ENCODE measurements around the gene FARP2.
"Not testable (repeated sequence)": the region's sequence is repeated elsewhere in the genome, so short reads cannot be mapped to it uniquely, and the experiment has no call there.

The FARP2 gene

DNA sequence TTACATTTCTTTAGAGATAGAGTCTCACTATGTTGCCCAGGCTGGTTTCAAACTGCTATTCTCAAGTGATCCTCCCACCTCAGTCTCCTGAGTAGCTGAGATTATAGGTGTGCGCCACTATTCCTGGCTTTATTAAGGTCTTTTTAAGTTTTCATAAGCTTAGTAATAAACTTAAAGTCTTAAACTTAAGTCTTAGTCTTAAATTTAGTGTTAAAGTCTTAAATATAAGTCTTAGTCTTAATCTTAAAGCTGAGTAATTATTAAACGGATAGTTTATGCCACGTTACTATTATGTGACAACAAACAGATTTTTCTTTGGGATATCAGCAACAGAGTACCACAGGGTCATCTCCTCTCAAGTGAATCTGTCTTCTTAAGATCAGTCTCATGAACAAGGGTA, 12.6 kb downstream of the FARP2 start:
- DNase-seq: no peak

DNA sequence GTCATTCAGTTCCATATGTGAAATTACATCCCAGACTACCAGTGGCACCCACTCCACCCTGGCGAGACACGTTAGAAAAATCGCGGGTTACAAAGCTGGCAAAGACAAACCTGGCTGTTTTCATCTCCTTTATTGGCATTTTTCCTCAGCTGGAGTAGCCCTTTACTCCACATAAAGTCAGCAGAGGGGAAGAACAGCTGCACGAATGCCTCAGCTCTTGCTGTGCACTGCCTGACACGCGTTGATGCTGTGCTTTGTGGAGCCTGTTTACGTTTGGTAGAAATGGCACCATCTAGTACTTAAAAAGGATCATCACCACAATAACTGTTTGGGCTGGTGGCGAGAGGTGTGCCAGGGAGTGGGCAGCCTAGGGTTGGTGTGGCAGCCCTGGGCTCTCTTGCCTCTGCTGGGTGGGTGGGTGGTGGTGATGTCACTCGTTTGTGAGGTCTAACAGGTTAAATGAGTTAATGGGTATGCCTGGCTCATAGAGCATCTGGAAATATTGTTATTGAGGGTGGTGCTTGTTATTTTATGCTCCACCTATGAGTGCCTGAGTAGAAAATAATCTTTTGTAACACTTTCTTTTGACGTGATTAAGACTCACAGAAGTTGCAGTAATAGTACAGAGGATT, 16.4 kb downstream of the FARP2 start:
- no peak for DNase-seq

DNA sequence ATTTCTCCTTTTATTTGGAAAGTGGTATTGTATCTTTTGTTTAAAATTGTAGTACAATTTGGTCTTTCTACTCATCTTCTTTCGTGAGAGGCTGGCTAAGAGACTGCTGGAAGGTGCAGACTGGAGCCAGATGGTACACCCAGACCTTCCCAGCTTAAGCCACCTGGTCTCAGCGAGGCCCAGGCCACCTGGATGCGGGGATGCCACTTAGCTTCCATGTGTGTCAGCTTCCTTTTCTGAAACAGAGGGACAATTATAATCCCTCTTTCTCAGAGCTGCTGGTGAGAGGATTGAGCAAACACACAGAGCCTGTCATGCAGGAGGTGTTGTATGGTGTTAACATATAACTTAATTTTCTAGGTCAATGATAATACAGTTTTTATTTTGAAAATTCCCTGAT, 17.4 kb downstream of the FARP2 start:
- DNase-seq: no peak

DNA sequence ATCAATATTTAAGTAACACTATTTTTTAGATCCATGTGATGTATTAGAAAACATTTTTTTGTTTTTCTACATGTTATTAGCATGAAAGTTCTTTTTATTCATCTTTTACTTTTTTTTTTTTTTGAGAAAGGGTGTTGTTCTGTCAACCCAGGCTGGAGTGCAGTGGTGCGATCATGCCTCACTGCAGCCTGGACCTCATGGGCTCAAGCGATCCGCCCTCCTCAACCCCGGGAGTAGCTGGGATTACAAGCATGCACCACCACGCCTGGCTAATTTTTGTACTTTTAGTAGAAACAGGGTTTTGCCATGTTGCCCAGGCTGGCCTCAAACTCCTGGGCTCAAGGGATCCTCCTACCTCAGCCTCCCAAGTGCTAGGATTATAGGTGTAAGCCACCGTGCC, 17.8 kb downstream of the FARP2 start:
- DNase-seq: not testable (repeated sequence)

DNA sequence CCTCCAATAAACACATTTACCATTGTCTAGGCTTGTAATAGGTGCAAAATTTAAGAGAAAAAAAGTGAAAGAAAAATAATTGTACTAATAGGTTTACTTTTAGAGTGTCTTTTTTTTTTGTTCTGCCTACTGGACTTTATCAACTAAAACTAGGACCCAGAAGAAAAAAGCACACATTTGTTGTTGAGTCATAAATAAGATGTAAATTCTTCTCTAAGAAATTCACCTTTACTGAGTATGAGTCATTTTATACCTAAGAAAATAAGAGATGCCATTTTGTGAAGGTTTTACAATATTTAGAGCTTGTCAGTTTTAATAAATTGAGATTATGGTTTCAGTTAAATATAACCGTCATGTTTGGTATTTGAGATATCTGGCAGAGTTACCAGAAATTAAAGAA, 19.2 kb downstream of the FARP2 start:
- no peak for DNase-seq

DNA sequence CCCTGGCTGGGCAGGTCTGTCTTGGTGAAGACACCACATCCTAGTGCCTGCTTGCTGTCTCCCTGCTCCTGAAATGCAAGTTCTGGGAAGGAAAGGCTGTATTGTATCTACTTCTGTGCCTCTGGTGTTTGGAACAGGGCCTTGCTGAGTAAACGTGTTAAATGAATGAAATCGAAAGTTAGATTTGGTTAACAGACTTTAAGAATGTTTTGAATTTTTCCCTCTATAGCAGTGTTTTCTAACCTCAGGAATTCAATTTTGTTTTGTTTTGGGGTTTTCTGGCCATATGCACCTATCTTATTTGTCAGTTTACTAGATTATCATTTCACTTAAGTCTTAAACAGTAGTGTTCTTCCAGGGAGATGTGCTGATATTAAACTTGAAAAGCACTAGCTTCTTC, 20.7 kb downstream of the FARP2 start:
- no peak for DNase-seq

DNA sequence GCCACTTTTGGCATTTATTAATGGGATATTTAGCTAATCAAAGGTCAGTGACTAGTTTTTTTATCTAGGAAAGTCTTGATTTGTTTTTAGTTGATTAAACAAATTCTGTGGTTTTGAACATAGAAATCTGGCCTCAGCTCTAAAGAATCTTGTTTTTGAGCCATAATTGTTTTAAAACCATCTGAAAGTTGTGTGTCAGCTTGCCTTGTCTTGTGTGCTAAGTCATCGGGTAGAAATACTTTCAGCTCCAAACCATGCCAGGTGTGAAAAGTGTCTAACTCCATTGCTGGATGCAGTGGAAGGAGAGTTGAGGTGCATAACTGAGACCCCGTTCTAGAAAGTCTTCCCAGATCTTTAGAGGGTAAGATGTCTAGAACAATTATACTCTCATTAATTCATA, 22.7 kb downstream of the FARP2 start:
- DNase-seq: no peak

DNA sequence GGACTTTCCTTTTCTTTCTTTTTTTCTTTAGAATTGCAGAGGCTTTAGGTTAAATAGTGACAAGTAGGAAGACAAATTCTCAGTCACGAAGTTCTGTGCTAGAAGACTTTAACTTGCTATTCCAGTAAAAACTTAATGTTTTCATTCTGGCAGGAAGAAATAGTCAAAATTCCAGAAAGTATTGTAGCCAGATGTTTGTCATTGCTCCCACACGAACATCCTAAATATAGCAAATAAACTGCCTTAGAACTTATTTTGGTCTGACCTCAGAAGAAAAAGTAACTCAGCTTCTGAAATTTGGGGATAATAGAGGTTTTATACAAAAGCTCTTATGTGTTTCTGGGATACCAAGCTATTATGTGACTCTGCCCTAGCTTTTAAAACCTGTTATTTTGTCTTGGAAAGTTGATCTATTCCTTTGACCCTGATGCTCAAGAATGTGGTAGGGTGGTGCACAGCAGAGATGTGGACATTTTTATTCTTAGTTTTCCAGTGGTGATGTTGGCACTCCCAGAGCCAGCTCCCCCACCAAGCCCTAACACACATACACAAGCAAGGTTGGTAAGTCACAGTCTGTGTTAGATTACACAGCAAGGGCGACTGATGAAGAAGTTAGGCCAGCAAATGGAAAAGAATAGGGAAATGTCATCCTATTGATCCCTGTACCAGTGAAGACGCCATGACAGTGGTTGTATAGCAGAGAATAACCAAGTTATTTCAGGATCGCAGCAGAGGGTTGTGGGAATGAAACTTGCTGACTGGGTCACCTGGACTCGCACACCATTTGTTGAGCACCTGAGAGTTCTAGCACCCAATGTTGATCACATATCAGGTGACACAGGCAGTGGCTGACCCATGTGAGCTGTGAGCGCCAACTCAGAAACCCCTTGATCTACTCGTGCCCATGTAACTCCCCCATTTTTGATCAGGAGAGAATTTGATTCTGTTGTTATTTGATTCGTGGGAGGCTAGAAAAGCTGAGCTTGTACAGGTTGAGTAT, 23.7 kb downstream of the FARP2 start:
- no peak for DNase-seq

DNA sequence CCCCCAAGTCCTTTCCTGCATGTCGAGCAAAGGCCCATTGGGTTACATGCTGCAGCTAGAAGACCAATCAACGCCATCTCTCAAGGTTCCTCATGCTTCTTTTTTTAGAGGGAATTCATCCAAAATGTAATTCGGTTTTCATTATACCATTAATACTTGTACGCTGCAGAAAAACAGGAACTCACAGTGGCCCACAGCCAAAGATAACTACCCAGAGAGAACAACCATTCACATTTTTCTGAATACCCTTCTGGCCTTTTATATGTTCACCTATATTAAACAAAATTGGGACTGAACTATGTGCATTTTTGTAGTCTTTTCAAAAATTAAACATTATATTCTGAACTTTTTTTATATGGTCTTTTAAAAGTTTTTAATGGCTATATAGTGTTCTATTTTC, 25.8 kb downstream of the FARP2 start:
- no peak for DNase-seq

DNA sequence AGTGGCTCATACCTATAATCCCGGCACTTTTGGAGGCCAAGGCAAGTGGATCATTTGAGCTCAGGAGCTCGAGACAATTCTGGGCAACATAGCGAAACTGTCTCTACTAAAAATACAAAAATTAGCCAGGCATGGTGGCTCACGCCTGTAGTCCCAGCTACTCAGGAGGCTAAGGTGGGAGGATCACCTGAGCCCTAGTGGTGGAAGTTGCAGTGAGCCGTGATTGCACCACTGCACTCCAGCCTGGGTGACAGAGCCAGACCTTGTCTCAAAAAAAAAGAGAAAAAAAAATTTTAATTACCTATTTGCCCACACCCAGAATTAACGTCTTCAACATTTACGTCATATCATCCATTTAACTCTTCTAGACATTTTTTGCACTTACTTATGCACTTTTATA, 29.4 kb downstream of the FARP2 start:
- DNase-seq: not testable (repeated sequence)

DNA sequence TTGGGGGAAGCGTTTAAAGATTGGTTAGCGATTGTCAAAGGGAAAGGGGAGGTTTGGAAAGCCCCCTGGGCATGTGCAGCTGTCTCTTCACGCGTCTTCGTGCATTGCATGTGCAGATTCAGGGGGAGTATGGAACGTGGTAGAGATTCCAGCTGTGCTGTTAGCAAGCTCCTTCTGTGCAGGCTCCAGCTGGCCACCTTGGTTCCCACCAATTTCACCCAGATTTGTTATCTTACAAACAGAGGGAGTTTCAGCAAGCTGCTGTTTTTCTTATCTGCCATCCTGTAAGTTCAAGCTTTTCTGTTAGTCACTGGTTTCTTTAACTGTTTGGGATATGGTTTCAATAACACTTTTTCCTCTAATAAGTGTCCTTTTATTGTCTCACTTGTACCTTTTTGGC, 30.4 kb downstream of the FARP2 start:
- no peak for DNase-seq

DNA sequence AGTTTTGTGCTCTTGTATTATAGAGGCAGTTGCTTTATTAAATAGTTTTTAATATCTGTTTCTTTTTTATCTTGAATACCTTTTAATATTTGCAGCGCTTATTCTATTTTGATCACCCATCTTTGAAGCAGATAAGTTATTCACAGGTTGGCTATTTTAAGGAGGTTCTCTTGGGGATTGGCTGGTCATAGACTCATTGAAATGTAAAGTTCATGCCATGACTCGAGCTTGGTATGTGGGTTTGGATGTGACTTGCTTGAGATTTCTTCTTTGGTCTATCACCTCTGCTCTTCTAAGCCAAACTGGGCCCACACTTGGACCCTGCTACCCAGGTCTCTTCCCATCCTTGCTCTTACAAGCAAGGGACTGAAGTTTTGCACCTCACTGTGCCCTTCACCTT, 33.6 kb downstream of the FARP2 start:
- no peak for DNase-seq

DNA sequence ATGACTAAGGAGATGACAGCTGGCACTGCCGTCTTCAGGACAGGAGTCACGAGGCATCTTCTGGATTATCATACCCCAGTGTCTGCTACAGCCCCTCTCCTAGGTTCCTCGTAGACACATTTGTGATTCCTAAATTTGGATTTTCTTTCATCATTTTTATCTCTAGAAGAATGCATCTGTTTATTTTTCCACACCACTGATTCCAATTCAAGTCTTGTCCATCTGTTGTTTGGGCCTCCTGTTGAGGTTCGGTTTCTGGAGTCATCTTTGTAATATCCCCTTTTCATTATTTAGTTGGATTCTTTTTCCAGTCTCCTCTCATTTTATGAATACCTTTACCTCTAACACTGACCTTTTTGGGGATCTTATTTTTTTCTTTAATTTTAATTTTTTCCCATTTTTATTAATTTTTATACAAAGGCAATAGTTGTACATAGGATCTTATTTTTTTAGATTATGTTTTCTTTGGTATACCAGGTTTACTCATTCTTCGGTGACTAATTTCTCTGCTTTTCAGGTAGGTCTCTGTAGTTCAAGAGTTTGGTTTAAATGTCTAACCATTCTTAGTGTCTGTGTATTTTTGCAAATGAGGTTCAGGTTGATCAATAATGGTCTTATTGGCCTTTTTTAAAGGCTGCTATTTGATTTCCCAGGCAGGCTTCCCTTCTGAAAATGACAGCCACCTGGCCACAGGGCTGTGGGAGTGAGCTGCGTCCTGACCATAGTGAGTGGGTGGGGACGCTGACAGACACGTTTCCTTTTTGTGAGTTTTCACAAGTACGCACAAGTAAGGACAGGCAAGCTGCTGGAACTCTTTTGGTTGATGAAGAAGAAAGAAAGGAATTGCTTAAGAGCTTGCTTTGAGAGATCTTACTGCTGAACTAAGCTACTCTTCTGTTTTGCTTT, 34.5 kb downstream of the FARP2 start:
- no peak for DNase-seq

DNA sequence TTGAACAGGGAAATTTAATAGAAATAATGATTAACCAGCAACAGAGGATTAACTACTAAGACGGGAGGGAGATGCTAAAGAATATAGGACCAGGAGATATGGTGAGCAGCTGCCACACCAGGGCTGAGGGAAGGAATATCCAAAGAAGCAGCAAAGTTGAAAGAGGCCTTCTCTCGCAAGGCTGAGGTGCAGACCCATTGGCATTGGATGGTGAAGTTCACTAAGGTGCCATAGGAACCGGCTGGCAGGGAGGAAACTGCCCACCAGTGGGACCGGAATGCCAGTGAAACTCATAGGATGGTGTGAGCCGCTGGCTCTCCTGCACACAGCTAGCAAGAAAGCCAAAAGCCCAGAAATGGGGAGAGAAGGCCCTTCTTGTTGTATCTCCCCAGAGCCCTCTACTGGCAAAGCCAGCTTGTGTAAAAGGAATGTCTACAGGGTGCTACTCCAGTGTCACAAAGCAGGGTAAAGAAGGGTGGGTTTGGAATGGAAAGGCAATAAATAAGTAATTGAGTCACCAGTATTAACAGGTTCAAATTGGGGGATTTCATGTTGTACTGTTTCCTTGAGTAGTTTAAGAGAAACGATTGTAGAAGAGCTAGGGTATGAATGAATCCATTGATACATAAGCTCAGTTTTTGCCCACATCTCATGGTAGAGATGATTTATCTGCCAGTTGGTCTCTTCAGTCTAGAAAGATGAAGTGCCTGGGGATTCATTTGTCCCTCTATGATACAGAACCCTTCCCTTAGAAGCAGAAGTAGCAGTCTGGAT, 36.0 kb downstream of the FARP2 start:
- no peak for DNase-seq

DNA sequence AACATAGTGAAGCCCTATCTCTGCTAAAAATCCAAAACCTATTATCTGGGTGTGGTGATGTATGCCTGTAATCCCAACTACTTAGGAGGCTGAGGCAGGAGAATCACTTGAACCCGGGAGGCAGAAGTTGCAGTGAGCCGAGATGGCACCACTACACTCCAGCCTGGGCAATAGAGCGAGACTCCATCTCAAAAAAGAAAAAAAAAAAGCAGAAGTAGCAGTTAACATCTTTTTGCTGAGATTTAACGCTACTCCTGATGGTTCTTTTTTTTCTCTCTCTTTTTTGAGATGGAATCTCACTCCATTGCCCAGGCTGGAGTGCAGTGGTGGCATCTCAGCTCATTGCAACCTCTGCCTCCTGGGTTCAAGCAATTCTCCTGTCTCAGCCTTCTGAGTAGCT, 36.7 kb downstream of the FARP2 start:
- not testable (repeated sequence) for DNase-seq

DNA sequence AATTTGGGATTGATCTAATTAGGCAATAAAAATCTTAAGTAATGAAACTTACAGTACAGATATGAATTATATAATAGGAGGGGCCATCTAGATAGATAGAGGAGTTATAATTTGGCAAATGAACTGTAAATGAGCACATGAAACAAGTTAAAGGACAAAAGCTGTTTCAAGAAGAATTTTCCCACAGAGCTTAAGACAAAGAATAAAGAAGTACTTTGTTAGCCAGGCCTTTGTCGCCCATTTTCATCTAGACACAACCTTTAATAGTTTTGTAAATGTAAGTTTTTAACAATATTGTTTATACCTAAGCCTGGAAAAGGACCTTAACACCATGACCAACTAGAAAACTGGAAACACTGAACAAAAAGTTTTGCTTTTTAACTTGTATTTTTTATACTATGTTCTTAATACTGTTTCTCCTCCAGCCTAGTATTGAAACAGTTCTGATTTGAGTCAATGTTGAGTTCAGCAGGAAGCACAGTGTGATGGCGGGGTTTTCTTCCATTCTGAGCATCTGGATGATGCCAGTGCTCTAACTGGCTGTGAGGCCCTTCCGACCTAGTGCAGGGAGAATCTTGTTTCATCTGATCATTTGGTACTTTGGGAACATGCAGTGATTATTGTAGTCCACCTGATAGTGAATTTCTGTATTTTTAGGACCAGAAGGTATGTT, 37.6 kb downstream of the FARP2 start:
- no peak for DNase-seq

DNA sequence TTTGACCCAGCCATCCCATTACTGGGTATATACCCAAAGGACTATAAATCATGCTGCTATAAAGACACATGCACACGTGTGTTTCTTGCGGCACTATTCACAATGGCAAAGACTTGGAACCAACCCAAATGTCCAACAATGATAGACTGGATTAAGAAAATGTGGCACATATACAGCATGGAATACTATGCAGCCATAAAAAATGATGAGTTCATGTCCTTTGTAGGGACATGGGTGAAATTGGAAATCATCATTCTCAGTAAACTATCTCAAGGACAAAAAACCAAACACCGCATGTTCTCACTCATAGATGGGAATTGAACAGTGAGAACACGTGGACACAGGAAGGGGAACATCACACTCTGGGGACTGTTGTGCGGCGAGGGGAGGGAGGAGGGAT, 40.7 kb downstream of the FARP2 start:
- DNase-seq: not testable (repeated sequence)

DNA sequence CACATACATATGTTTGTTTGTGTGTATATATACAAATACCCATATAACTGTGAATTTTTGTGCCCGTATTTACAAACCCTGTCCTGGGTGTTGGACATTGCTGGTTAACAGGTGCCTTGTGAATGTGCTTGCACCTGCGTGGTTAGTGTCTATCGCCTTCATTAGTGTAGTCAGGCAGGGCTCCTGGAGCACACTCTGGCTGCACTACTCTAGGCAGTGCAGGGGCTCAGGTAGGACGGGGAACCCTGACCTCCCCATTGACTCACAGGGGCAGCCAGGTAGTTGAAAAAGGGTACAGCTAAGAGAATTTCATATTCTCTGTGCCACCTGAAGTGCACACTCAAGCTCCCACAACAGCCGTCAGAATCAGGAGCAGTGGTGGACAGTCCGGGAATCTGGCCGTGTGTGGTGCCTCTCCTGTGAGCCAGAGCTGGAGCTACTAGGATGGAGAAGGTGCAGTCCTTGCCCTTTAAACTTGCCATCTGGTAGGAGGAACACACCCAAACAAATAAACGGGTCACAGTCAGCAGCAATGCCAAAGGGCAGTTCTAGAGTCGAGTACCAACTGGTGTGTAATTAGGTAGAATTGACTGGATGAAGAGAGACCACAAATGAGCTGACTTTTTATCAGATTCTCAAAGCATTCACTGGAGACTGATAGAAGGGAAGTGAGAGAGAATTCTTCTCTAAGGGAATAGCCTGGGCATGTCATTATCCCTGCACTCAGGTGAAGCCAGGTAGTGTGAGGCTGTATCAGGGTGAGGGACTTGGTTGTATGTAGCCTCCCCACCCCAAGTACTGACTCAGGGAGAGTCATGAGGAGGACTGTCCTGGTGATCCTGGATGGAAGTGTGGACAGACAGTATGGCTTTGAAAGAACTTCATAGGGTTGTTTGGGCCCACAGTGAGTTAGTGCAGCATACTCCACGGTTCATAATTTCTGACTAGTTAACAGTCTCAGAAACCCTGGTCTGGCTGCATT, 44.1 kb downstream of the FARP2 start:
- DNase-seq: no peak

DNA sequence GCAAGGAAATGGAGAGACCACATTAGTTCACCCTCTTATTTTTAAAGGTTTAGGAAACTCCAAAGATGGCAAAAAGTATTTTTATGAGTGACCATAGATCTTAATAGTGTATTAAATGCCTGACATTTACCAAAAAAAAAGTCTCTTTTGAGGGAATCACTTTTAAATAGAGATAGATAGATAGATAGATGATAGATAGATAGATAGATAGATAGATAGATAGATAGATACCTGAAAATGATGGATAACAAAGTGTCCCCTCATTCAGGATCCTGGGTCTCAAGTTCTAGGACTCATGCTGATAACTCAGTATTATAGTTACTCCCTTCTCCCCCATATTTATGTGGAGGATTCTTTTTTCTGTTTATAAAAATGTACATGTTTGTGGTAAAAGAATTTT, 52.8 kb downstream of the FARP2 start:
- DNase-seq: no peak

DNA sequence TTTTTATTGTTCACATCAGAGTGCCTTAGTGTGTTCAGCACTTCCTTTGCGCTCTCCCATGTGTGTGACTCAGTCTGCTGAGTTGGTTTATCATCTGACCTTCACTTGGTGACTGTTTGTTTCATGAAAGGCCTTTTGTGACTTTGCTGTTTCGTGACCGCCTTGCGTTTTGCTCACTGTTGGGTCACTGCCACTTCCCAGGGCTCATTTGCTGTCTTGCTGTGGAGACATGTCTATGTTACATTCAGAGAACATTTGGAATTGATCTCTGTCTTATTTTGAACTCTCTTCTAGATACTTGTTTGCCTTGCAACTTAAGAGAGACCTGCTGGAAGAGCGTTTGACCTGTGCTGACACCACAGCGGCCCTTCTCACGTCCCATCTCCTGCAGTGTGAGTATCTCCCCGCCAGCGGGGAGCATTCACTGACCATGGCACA, 54.7 kb downstream of the FARP2 start:
- no peak for DNase-seq

DNA sequence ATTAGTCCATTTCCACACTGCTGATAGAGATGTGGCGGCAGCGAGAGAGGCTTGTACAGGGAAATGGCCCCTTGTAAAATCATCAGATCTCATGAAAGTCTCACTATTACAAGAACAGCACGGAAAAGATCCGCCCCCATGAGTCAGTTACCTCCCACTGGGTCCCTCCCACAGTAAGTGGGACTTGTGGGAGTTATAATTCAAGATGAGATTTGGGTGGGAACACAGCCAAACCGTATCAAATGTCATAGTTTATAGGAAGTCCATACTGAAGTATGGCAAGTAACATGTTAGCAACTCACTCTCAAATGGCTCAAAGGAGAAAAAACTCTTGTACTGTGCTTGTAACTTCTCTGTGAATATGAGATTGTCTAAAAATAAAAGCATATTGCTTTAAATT, 56.1 kb downstream of the FARP2 start:
- no peak for DNase-seq

Measured in GDM1 (cell line).